Measurements from ENCODE around the gene NIPSNAP3A.

Gene NIPSNAP3A

DNA sequence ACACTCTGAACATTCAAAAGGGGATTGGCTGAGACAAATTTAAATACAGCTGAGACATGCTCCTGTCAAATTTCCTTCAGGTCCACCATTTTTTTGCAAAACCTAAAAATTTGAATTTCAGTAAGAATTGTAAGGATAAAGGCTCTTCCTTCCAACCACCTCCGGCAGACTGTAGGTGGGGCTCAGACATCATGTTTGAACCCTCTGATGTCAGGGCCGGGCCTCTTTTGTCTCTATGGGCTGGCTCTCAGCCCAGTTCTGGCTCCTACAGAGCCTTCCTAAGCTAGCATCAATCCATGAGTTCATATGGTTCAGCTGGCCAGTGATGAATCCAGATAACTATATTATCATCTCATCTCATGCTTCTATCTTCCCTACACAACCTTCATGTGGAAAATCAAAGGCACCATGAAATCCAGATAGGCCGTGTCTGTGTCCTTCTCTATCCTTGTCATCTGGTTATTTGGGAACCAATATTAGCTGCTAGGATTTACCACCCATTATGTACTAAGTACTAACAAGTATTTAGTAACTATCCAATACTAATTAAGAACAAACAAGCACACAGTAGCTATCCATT is 60.6 kb downstream of the NIPSNAP3A start:
- DNase-seq (ENCODE audit: low spot score), result peak; percentile 48
